Measurements from ENCODE around the gene DMP1. TPM values are rescaled to one million over a fixed set of nuclear protein-coding genes. Genes with fewer than 3 reads are reported as not detected.
"Not testable (repeated sequence)": the region's sequence is repeated elsewhere in the genome, so short reads cannot be mapped to it uniquely, and the experiment has no call there.

The DMP1 gene
- total and polyA plus RNA-seq, 2 donors from 2014 or later: not detected

DNA sequence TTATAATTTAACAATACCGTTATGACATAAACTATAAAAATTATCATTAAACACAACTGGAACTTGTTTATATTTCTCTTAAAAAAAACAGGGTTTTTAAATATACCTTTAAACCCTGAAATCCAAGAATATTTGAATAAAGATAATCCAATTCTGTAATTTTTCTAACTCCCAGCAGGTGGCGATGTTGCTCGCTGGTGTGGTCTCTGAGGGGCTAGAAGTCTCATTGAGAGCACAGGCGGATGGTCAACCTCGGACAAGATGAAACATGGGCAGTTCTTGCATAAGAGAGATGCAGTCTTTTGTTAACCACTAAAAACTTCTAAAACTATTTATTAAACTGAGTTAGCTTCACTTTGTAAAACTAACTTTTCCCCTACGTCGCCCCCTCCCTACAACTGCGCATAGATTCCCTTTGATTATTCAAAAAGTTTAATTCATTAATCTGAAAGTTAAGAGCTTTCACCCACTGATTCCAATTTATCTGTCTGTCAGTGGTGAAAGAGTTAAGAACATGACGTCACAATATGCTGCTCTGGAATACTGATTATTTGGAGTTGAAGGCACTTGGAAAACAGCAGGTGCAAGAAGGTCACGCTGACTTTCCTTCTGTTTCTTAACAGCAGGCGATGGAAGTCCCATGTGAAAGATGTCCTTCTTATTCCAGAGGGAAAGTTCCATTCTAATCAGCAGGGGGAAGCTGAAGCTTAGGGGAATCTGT lies 29.5 kb downstream of the DMP1 start:
- Histone ChIP-seq H3K9ac (ENCODE audit: low read length in 3 of 3) (no peak overlapping the region), H3K27me3 (ENCODE audit: control insufficient read depth, insufficient read depth, low read length) (no peaks in the 10 kb centered on the region), H3K4me1 (ENCODE audit: control insufficient read depth in 2 of 3, insufficient read depth in 2 of 3, low read depth in 1 of 3, low read length in 3 of 3) (no peaks in the 10 kb centered on the region), H3K9me3 (ENCODE audit: control insufficient read depth in 2 of 3, insufficient read depth in 1 of 3, low read length in 3 of 3) (peaks cover 0 to 2% (median 0%) of the 10 kb centered on the region in 3 donors), H3K27ac (ENCODE audit: low read depth in 2 of 2, low read length in 2 of 2) (no peak overlapping the region), H3K36me3 (ENCODE audit: control insufficient read depth in 2 of 3, insufficient read depth in 3 of 3, low read length in 3 of 3) (no peaks in the 10 kb centered on the region), H3K4me3 (ENCODE audit: low read length in 3 of 3) (no peak overlapping the region)
- intact Hi-C loops (cut with DNase I): loop anchor here (10.0 kb wide), 1 partner anchor 165 kb away; no protein-coding TSS in a partner anchor
- DNase-seq (peak in 4 of 5 donors; percentile 38 to 77 (median 56)), FAIRE-seq (peak; percentile 91)
- TF ChIP-seq, protein P1, sequence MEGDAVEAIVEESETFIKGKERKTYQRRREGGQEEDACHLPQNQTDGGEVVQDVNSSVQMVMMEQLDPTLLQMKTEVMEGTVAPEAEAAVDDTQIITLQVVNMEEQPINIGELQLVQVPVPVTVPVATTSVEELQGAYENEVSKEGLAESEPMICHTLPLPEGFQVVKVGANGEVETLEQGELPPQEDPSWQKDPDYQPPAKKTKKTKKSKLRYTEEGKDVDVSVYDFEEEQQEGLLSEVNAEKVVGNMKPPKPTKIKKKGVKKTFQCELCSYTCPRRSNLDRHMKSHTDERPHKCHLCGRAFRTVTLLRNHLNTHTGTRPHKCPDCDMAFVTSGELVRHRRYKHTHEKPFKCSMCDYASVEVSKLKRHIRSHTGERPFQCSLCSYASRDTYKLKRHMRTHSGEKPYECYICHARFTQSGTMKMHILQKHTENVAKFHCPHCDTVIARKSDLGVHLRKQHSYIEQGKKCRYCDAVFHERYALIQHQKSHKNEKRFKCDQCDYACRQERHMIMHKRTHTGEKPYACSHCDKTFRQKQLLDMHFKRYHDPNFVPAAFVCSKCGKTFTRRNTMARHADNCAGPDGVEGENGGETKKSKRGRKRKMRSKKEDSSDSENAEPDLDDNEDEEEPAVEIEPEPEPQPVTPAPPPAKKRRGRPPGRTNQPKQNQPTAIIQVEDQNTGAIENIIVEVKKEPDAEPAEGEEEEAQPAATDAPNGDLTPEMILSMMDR (IDR thresholded peaks at IDR 0.05; ENCODE audit: borderline replicate concordance, extremely low read depth, insufficient read depth): peak; percentile 64

DNA sequence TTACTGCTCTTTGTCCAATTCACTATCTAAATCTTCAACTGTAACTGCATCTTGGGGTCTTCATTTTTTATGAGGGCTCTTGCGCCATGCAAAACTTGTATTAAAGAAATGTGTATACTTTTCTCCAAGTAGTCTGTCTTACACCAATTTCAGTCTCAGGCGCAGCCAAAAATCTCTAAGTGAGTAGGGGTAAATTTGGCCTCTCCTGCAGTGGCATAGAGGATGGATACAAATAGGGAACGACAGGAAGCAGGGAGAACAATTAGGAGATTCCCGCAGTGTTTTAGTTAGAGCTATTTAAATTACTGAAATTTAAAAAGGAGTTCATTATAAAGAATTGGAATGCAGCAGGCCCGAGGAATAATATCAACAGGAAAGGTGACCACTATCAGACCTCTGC lies 30.2 kb downstream of the DMP1 start:
- H3K9me3 ChIP-seq (ENCODE audit: control insufficient read depth in 2 of 3, insufficient read depth in 1 of 3, low read length in 3 of 3): peaks cover 0 to 2% (median 0%) of the 10 kb centered on the region in 3 donors
- no peak overlapping the region for H3K4me3 ChIP-seq (ENCODE audit: low read length in 3 of 3)
- TF ChIP-seq, protein P1 (IDR thresholded peaks at IDR 0.05; ENCODE audit: borderline replicate concordance, extremely low read depth, insufficient read depth): no peak
- H3K27ac ChIP-seq (ENCODE audit: low read depth in 2 of 2, low read length in 2 of 2): no peak overlapping the region
- H3K9ac ChIP-seq (ENCODE audit: low read length in 3 of 3): no peak overlapping the region
- H3K4me1 ChIP-seq (ENCODE audit: control insufficient read depth in 2 of 3, insufficient read depth in 2 of 3, low read depth in 1 of 3, low read length in 3 of 3): no peaks in the 10 kb centered on the region
- DNase-seq: no peak
- H3K27me3 ChIP-seq (ENCODE audit: control insufficient read depth, insufficient read depth, low read length): no peaks in the 10 kb centered on the region
- intact Hi-C loops (cut with DNase I): loop anchor here (10.0 kb wide), 1 partner anchor 165 kb away; no protein-coding TSS in a partner anchor
- no peak for FAIRE-seq
- H3K36me3 ChIP-seq (ENCODE audit: control insufficient read depth in 2 of 3, insufficient read depth in 3 of 3, low read length in 3 of 3): no peaks in the 10 kb centered on the region

DNA sequence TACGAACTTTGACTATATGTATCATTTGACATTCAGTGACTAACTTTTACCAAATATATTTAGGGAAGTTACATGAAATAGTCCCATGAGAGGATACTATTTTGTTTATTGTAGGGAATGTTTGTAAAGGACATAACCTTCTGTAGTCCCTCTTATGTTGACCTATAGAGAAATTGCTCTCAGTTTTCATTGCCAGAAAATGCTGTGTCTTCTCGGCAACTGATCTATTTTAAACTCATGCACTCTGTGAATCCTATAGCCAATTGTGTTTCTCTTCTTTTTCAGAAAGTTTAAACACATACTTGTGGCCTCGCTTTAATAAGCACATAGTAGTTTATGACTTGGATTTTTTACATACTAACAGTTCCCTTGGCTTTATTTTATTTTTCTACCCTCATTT lies 38.2 kb downstream of the DMP1 start:
- no peaks in the 10 kb centered on the region for H3K27me3 ChIP-seq (ENCODE audit: control insufficient read depth, insufficient read depth, low read length)
- no peak overlapping the region for H3K27ac ChIP-seq (ENCODE audit: low read depth in 2 of 2, low read length in 2 of 2)
- intact Hi-C loops (cut with DNase I): loop anchor here (10.0 kb wide), 1 partner anchor 156 kb away; no protein-coding TSS in a partner anchor
- no peak overlapping the region for H3K4me3 ChIP-seq (ENCODE audit: low read length in 3 of 3)
- no peak for DNase-seq
- H3K36me3 ChIP-seq (ENCODE audit: control insufficient read depth in 2 of 3, insufficient read depth in 3 of 3, low read length in 3 of 3): no peaks in the 10 kb centered on the region
- H3K9me3 ChIP-seq (ENCODE audit: control insufficient read depth in 2 of 3, insufficient read depth in 1 of 3, low read length in 3 of 3): no peaks in the 10 kb centered on the region
- no peak for FAIRE-seq
- TF ChIP-seq, protein P1 (IDR thresholded peaks at IDR 0.05; ENCODE audit: borderline replicate concordance, extremely low read depth, insufficient read depth): no peak
- no peak overlapping the region for H3K9ac ChIP-seq (ENCODE audit: low read length in 3 of 3)
- H3K4me1 ChIP-seq (ENCODE audit: control insufficient read depth in 2 of 3, insufficient read depth in 2 of 3, low read depth in 1 of 3, low read length in 3 of 3): no peaks in the 10 kb centered on the region

DNA sequence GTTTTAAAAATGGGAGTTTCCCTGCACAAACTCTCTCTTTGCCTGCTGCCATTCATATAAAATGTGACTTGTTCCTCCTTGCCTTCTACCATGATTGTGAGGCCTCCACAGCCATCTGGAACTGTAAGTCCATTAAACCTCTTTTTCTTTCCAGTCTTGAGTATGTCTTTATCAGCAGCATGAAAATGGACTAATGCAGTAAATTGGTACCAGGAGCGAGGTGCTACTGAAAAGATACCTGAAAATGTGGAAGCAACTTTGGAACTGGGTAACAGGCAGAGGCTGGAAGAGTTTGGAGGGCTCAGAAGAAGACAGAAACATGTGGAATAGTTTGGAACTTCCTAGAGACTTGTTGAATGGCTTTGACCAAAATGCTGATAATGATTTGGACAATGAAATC lies 40.9 kb downstream of the DMP1 start:
- DNase-seq, FAIRE-seq: not testable (repeated sequence)

DNA sequence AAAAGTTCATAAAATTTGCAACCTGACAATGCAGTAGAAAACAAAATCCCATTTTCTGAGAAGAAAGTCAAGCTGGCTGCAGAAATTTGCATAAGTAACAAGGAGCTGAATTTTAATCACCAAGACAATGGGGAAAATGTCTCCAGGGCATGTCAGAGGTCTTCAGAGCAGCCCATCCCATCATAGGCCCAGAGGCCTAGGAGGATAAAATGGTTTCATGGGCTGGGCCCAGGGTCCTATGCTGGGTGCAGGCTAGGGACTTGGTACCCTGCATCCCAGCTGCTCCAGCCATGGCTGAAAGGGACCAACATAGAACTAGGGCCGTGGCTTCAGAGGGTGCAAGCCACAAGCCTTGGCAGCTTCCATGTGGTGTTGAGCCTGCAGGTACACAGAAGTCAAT lies 42.0 kb downstream of the DMP1 start:
- DNase-seq; FAIRE-seq; H3K9me3 ChIP-seq (ENCODE audit: control insufficient read depth in 2 of 3, insufficient read depth in 1 of 3, low read length in 3 of 3); H3K27ac ChIP-seq (ENCODE audit: low read depth in 2 of 2, low read length in 2 of 2); H3K27me3 ChIP-seq (ENCODE audit: control insufficient read depth, insufficient read depth, low read length); intact Hi-C loops (cut with DNase I); H3K4me3 ChIP-seq (ENCODE audit: low read length in 3 of 3); H3K4me1 ChIP-seq (ENCODE audit: control insufficient read depth in 2 of 3, insufficient read depth in 2 of 3, low read depth in 1 of 3, low read length in 3 of 3); H3K36me3 ChIP-seq (ENCODE audit: control insufficient read depth in 2 of 3, insufficient read depth in 3 of 3, low read length in 3 of 3); H3K9ac ChIP-seq (ENCODE audit: low read length in 3 of 3): not testable (repeated sequence)

More for the DNA sequence above, 40.9 kb downstream of the DMP1 start:
- H3K9me3 ChIP-seq (ENCODE audit: control insufficient read depth in 2 of 3, insufficient read depth in 1 of 3, low read length in 3 of 3); H3K36me3 ChIP-seq (ENCODE audit: control insufficient read depth in 2 of 3, insufficient read depth in 3 of 3, low read length in 3 of 3); H3K9ac ChIP-seq (ENCODE audit: low read length in 3 of 3); H3K4me3 ChIP-seq (ENCODE audit: low read length in 3 of 3); intact Hi-C loops (cut with DNase I); H3K4me1 ChIP-seq (ENCODE audit: control insufficient read depth in 2 of 3, insufficient read depth in 2 of 3, low read depth in 1 of 3, low read length in 3 of 3); H3K27me3 ChIP-seq (ENCODE audit: control insufficient read depth, insufficient read depth, low read length); H3K27ac ChIP-seq (ENCODE audit: low read depth in 2 of 2, low read length in 2 of 2): not testable (repeated sequence)
